Measurements from ENCODE around the gene BCAM.

The BCAM gene

GRCh38 chr19:44789943-44790483 lies 18.9 kb upstream of the BCAM start:
- DNase-seq (ENCODE audit: extremely low read depth in 1 of 2, low read depth in 1 of 2), result no peak

GRCh38 chr19:44792281-44792680 lies 16.6 kb upstream of the BCAM start:
- no peak for DNase-seq (ENCODE audit: extremely low read depth in 1 of 2, low read depth in 1 of 2)

- no peak for DNase-seq (ENCODE audit: extremely low read depth in 1 of 2, low read depth in 1 of 2)
Observed at GRCh38 chr19:44794610-44795009, 14.3 kb upstream of the BCAM start.

- DNase-seq (ENCODE audit: extremely low read depth in 1 of 2, low read depth in 1 of 2), result no peak
Observed at GRCh38 chr19:44795398-44795987, 13.4 kb upstream of the BCAM start.

GRCh38 chr19:44796701-44797115 lies 12.2 kb upstream of the BCAM start:
- DNase-seq (ENCODE audit: extremely low read depth in 1 of 2, low read depth in 1 of 2), result no peak

- no peak for DNase-seq (ENCODE audit: extremely low read depth in 1 of 2, low read depth in 1 of 2)
Observed at GRCh38 chr19:44799627-44800346, 9.1 kb upstream of the BCAM start.

- DNase-seq (ENCODE audit: extremely low read depth in 1 of 2, low read depth in 1 of 2), result peak; percentile 61 to 73
Observed at GRCh38 chr19:44800461-44800860, 8.4 kb upstream of the BCAM start.

GRCh38 chr19:44803442-44804428 lies 5.2 kb upstream of the BCAM start:
- no peak for DNase-seq (ENCODE audit: extremely low read depth in 1 of 2, low read depth in 1 of 2)

- DNase-seq (ENCODE audit: extremely low read depth in 1 of 2, low read depth in 1 of 2), result no peak
Observed at GRCh38 chr19:44806291-44806690, 2.6 kb upstream of the BCAM start.

GRCh38 chr19:44807162-44807561 lies 1.7 kb upstream of the BCAM start:
- DNase-seq (ENCODE audit: extremely low read depth in 1 of 2, low read depth in 1 of 2), result no peak

GRCh38 chr19:44807652-44808462 lies 1.0 kb upstream of the BCAM start:
- no peak for DNase-seq (ENCODE audit: extremely low read depth in 1 of 2, low read depth in 1 of 2)

- no peak for DNase-seq (ENCODE audit: extremely low read depth in 1 of 2, low read depth in 1 of 2)
Observed at GRCh38 chr19:44809577-44810233, 802 bp downstream of the BCAM start.

- no peak for DNase-seq (ENCODE audit: extremely low read depth in 1 of 2, low read depth in 1 of 2)
Observed at GRCh38 chr19:44810234-44811121, 1.6 kb downstream of the BCAM start.

- DNase-seq (ENCODE audit: extremely low read depth in 1 of 2, low read depth in 1 of 2), result no peak
Observed at GRCh38 chr19:44811122-44811419, 2.2 kb downstream of the BCAM start.

GRCh38 chr19:44812142-44812718 lies 3.3 kb downstream of the BCAM start:
- no peak for DNase-seq (ENCODE audit: extremely low read depth in 1 of 2, low read depth in 1 of 2)

- DNase-seq (ENCODE audit: extremely low read depth in 1 of 2, low read depth in 1 of 2), result no peak
Observed at GRCh38 chr19:44813070-44813840, 4.4 kb downstream of the BCAM start.

- DNase-seq (ENCODE audit: extremely low read depth in 1 of 2, low read depth in 1 of 2), result no peak
Observed at GRCh38 chr19:44813841-44814470, 5.1 kb downstream of the BCAM start.

GRCh38 chr19:44814517-44814916 lies 5.6 kb downstream of the BCAM start:
- no peak for DNase-seq (ENCODE audit: extremely low read depth in 1 of 2, low read depth in 1 of 2)

All from stimulated activated CD8-positive, alpha-beta memory T cell treated with anti-CD3 and anti-CD28 coated beads, Interleukin-7, amount 100 ng/mL, for 48 hours (primary cell).